ENCODE results near the gene GALNT6. TPM values are rescaled to one million over a fixed set of nuclear protein-coding genes. Genes with fewer than 3 reads are reported as not detected.

GALNT6 gene
- total and polyA plus RNA-seq, 2 of the 13 experiments (the other 11 are each of a cell fraction or from before 2014, with no cell fraction given): 1.0 to 1.1 TPM

DNA sequence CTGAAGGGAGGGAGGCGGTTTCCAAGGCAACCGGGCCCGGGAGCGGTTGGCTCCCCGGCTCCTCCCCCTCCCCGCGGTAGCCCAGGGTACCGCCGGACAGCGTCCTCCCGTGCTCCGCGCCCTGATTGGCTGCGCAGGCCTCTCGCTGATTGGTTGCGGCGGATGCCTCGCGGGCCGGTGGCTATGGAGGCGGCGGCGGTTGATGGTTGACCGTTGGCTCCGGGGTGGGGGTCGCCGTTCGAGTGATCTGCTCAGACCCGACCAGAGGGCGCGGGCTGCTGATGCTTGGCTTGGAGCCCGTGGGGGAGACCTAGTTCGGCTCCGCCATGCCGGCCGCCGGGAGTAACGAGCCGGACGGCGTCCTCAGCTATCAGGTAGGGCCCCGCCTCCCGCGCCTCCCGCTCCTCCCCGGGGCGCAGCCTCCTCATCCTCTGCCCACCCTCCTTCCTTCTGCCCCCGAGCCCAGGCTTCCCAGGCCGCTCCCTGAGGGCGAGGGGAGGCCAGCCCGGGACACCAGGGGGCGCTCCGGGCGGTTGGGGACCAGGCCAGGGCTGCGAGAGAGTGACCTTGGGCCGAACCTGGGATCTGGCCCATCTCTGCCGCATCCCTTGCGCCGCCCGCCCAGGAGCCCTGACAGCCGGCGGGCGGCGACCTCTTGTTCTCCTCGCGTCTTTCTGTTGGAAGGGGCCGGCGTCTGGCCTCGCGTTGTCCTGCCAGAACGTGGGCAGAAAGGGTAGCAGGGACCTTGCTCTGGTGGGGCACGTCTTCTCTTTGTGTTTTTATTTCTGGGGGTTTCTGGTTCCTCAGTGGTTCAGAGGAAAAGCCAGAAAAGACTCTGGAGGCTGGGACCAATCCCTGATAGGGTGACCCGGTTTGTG, 33.7 kb upstream of the GALNT6 start, which contains the start of gene SLC4A8 (continued):
- TF ChIP-seq, protein P1, sequence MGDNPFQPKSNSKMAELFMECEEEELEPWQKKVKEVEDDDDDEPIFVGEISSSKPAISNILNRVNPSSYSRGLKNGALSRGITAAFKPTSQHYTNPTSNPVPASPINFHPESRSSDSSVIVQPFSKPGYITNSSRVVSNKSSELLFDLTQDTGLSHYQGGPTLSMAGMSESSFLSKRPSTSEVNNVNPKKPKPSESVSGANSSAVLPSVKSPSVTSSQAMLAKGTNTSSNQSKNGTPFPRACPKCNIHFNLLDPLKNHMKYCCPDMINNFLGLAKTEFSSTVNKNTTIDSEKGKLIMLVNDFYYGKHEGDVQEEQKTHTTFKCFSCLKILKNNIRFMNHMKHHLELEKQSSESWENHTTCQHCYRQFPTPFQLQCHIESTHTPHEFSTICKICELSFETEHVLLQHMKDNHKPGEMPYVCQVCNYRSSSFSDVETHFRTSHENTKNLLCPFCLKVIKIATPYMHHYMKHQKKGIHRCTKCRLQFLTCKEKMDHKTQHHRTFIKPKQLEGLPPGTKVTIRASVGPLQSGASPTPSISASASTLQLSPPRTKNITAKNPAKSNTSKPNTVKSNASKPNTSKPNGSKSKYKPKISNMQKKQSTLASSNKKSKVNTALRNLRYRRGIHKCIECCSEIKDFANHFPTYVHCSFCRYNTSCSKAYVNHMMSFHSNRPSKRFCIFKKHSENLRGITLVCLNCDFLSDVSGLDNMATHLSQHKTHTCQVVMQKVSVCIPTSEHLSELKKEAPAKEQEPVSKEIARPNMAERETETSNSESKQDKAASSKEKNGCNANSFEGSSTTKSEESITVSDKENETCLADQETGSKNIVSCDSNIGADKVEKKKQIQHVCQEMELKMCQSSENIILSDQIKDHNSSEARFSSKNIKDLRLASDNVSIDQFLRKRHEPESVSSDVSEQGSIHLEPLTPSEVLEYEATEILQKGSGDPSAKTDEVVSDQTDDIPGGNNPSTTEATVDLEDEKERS (CRISPR knock-in tag; IDR thresholded peaks at IDR 0.05): no peak
- no peak for TF ChIP-seq KAT7 (CRISPR knock-in tag; IDR thresholded peaks at IDR 0.05; ENCODE audit: borderline replicate concordance)
- no peak for TF ChIP-seq CBX1 (IDR thresholded peaks at IDR 0.05; ENCODE audit: low read depth)
- TF ChIP-seq, protein P2, sequence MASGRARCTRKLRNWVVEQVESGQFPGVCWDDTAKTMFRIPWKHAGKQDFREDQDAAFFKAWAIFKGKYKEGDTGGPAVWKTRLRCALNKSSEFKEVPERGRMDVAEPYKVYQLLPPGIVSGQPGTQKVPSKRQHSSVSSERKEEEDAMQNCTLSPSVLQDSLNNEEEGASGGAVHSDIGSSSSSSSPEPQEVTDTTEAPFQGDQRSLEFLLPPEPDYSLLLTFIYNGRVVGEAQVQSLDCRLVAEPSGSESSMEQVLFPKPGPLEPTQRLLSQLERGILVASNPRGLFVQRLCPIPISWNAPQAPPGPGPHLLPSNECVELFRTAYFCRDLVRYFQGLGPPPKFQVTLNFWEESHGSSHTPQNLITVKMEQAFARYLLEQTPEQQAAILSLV (CRISPR knock-in tag; IDR thresholded peaks at IDR 0.05; ENCODE audit: borderline replicate concordance): no peak; the same call in 1 of the 2 replicates
- no peak for TF ChIP-seq POLR2G (IDR thresholded peaks at IDR 0.05; ENCODE audit: low read depth, low read length)
- no peak for TF ChIP-seq GPBP1L1 (CRISPR knock-in tag; IDR thresholded peaks at IDR 0.05)
- no peak for TF ChIP-seq ZNF33A (CRISPR knock-in tag; IDR thresholded peaks at IDR 0.05; ENCODE audit: borderline replicate concordance)
- TF ChIP-seq ZNF180 (CRISPR knock-in tag; IDR thresholded peaks at IDR 0.05; ENCODE audit: borderline replicate concordance, low read depth): no peak
- TF ChIP-seq MIER2 (CRISPR knock-in tag; IDR thresholded peaks at IDR 0.05): no peak
- TF ChIP-seq ZNF501 (CRISPR knock-in tag; IDR thresholded peaks at IDR 0.05): 0 out of 2 replicates have a peak, but pooled peaks have one; percentile 35
- TF ChIP-seq, protein P3, sequence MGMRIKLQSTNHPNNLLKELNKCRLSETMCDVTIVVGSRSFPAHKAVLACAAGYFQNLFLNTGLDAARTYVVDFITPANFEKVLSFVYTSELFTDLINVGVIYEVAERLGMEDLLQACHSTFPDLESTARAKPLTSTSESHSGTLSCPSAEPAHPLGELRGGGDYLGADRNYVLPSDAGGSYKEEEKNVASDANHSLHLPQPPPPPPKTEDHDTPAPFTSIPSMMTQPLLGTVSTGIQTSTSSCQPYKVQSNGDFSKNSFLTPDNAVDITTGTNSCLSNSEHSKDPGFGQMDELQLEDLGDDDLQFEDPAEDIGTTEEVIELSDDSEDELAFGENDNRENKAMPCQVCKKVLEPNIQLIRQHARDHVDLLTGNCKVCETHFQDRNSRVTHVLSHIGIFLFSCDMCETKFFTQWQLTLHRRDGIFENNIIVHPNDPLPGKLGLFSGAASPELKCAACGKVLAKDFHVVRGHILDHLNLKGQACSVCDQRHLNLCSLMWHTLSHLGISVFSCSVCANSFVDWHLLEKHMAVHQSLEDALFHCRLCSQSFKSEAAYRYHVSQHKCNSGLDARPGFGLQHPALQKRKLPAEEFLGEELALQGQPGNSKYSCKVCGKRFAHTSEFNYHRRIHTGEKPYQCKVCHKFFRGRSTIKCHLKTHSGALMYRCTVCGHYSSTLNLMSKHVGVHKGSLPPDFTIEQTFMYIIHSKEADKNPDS (CRISPR knock-in tag; IDR thresholded peaks at IDR 0.05): no peak
- no peak for TF ChIP-seq NBN (conservative IDR thresholded peaks at IDR 0.05)
- TF ChIP-seq, protein P4, sequence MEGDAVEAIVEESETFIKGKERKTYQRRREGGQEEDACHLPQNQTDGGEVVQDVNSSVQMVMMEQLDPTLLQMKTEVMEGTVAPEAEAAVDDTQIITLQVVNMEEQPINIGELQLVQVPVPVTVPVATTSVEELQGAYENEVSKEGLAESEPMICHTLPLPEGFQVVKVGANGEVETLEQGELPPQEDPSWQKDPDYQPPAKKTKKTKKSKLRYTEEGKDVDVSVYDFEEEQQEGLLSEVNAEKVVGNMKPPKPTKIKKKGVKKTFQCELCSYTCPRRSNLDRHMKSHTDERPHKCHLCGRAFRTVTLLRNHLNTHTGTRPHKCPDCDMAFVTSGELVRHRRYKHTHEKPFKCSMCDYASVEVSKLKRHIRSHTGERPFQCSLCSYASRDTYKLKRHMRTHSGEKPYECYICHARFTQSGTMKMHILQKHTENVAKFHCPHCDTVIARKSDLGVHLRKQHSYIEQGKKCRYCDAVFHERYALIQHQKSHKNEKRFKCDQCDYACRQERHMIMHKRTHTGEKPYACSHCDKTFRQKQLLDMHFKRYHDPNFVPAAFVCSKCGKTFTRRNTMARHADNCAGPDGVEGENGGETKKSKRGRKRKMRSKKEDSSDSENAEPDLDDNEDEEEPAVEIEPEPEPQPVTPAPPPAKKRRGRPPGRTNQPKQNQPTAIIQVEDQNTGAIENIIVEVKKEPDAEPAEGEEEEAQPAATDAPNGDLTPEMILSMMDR (CRISPR knock-in tag; IDR thresholded peaks at IDR 0.05): peak; percentile 85
- no peak for TF ChIP-seq ZNF468 (CRISPR knock-in tag; IDR thresholded peaks at IDR 0.05)
- TF ChIP-seq HCFC1 (IDR thresholded peaks at IDR 0.05; ENCODE audit: low read depth, low read length): no peak
- TF ChIP-seq, protein P5, sequence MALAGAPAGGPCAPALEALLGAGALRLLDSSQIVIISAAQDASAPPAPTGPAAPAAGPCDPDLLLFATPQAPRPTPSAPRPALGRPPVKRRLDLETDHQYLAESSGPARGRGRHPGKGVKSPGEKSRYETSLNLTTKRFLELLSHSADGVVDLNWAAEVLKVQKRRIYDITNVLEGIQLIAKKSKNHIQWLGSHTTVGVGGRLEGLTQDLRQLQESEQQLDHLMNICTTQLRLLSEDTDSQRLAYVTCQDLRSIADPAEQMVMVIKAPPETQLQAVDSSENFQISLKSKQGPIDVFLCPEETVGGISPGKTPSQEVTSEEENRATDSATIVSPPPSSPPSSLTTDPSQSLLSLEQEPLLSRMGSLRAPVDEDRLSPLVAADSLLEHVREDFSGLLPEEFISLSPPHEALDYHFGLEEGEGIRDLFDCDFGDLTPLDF (CRISPR knock-in tag; IDR thresholded peaks at IDR 0.05): no peak

Data from HepG2 (cell line).